Measurements from ENCODE around the gene PPP2R2B. TPM values are rescaled to one million over a fixed set of nuclear protein-coding genes. Genes with fewer than 3 reads are reported as not detected.

PPP2R2B gene
- total RNA-seq, 1 experiment from 2014 or later, result not detected

DNA sequence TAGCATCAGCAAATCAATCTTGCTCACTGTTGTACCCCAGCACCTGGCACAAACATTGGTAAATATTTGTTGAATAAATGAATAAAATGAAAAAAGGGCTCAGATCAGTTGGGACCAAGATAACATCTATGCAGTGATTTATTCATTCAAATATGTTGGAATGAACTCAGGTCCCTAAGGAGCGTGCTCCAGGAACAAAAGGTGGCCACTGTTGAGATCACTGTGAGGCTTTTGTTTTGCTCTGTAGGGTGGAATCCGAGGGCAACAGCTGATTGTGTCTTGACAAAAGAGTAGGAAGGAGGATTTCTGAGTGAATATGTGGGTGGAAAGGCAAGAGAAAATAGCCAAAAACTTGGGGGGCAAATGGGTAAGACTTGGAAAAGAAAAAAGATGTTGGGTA lies 89.7 kb downstream of the PPP2R2B start:
- Histone ChIP-seq H3K27me3 (replicated peaks; ENCODE audit: insufficient read depth, low read depth, low read length, poor library complexity) (peaks cover 37% of the 10 kb centered on the region), H3K27ac (ENCODE audit: low read depth, low read length, poor library complexity, severe bottlenecking) (no peak overlapping the region), H3K9me3 (ENCODE audit: low read depth, low read length, poor library complexity, severe bottlenecking) (no peaks in the 10 kb centered on the region), H3K4me1 (ENCODE audit: insufficient read depth, low read length, poor library complexity, severe bottlenecking) (peaks cover 7% of the 10 kb centered on the region), H3K36me3 (ENCODE audit: insufficient read depth, low read length, poor library complexity, severe bottlenecking) (no peaks in the 10 kb centered on the region), H3K4me3 (ENCODE audit: low read depth, low read length, poor library complexity, severe bottlenecking) (no peak overlapping the region)
- no TSS peak for BruUV-seq (replicated peaks)
- DNase-seq (ENCODE audit: low spot score), result peak; percentile 3
- POLR2A ChIA-PET (ENCODE audit: low non-redundant PET), result no interaction called here
- intact Hi-C loops (cut with micrococcal nuclease; ENCODE audit: unreplicated experiment), result no loop called here
- no peak for TF ChIP-seq CTCF (conservative IDR thresholded peaks at IDR 0.05; ENCODE audit: low read depth, low read length)
- TF ChIP-seq EZH2 (IDR thresholded peaks at IDR 0.05; ENCODE audit: borderline replicate concordance, low read depth, low read length, poor library complexity, severe bottlenecking), result no peak
- CTCF ChIA-PET, result no interaction called here

GRCh38 chr5:146785065-146785464 lies 93.5 kb downstream of the PPP2R2B start:
- Histone ChIP-seq H3K4me1 (ENCODE audit: insufficient read depth, low read length, poor library complexity, severe bottlenecking) (peaks cover 3% of the 10 kb centered on the region), H3K4me3 (ENCODE audit: low read depth, low read length, poor library complexity, severe bottlenecking) (no peak overlapping the region), H3K9me3 (ENCODE audit: low read depth, low read length, poor library complexity, severe bottlenecking) (no peaks in the 10 kb centered on the region), H3K27ac (ENCODE audit: low read depth, low read length, poor library complexity, severe bottlenecking) (no peak overlapping the region), H3K27me3 (replicated peaks; ENCODE audit: insufficient read depth, low read depth, low read length, poor library complexity) (peaks cover 37% of the 10 kb centered on the region), H3K36me3 (ENCODE audit: insufficient read depth, low read length, poor library complexity, severe bottlenecking) (no peaks in the 10 kb centered on the region)
- TF ChIP-seq EZH2 (IDR thresholded peaks at IDR 0.05; ENCODE audit: borderline replicate concordance, low read depth, low read length, poor library complexity, severe bottlenecking) (no peak), CTCF (conservative IDR thresholded peaks at IDR 0.05; ENCODE audit: low read depth, low read length) (no peak)
- ChIA-PET CTCF (no interaction called here), POLR2A (ENCODE audit: low non-redundant PET) (no interaction called here)
- no TSS peak for BruUV-seq (replicated peaks)
- DNase-seq (ENCODE audit: low spot score), result no peak
- intact Hi-C loops (cut with micrococcal nuclease; ENCODE audit: unreplicated experiment), result no loop called here

- CTCF ChIA-PET, result no interaction called here
- no peak for DNase-seq (ENCODE audit: low spot score)
- no peaks in the 10 kb centered on the region for H3K4me1 ChIP-seq (ENCODE audit: insufficient read depth, low read length, poor library complexity, severe bottlenecking)
Measured at GRCh38 chr5:146781157-146781556, 97.4 kb downstream of the PPP2R2B start.

More at GRCh38 chr5:146781157-146781556, 97.4 kb downstream of the PPP2R2B start:
- no TSS peak for BruUV-seq (replicated peaks)
- POLR2A ChIA-PET (ENCODE audit: low non-redundant PET), result no interaction called here
- no peaks in the 10 kb centered on the region for H3K36me3 ChIP-seq (ENCODE audit: insufficient read depth, low read length, poor library complexity, severe bottlenecking)
- H3K4me3 ChIP-seq (ENCODE audit: low read depth, low read length, poor library complexity, severe bottlenecking), result no peak overlapping the region
- peaks cover 44% of the 10 kb centered on the region for H3K27me3 ChIP-seq (replicated peaks; ENCODE audit: insufficient read depth, low read depth, low read length, poor library complexity)
- H3K9me3 ChIP-seq (ENCODE audit: low read depth, low read length, poor library complexity, severe bottlenecking), result no peaks in the 10 kb centered on the region
- intact Hi-C loops (cut with micrococcal nuclease; ENCODE audit: unreplicated experiment), result no loop called here
- H3K27ac ChIP-seq (ENCODE audit: low read depth, low read length, poor library complexity, severe bottlenecking), result no peak overlapping the region
- TF ChIP-seq EZH2 (IDR thresholded peaks at IDR 0.05; ENCODE audit: borderline replicate concordance, low read depth, low read length, poor library complexity, severe bottlenecking) (no peak), CTCF (conservative IDR thresholded peaks at IDR 0.05; ENCODE audit: low read depth, low read length) (no peak)
